GM12878 (cell line): ENCODE data around the gene TTLL10. TPM values are rescaled to one million over a fixed set of nuclear protein-coding genes. Genes with fewer than 3 reads are reported as not detected.

Experiments used
- ATAC-seq: fragments of 200-7000 bp; cut with Tn5 transposase; 3 replicates; pipeline ENCODE4 v1.9.1; 2020; ENCODE audit warnings: mild to moderate bottlenecking, moderate library complexity
- BruUV-seq: library from RNA; stranded (reverse); fragments of 400-500 nt; replicated peaks from 2 replicates; lab custom pipeline; 2021; lab: Mats Ljungman, UMichigan
- CTCF ChIA-PET: fragments of 300-600 bp; sonication (Branson Sonifier 250); formaldehyde crosslinking; extraction: SDS; loops from one replicate; lab custom pipeline; 2021; ENCODE audit warnings: inconsistent platforms; lab: Yijun Ruan, JAX
- POLR2A ChIA-PET: fragments of 350-600 bp; formaldehyde crosslinking; extraction: SDS; loops from one replicate; lab custom pipeline; 2021; ENCODE audit warnings: inconsistent platforms; lab: Charles Lee
- RAD21 ChIA-PET: fragments of 300-600 bp; sonication (Branson Sonifier 250); formaldehyde crosslinking; loops from one replicate; lab custom pipeline; 2023; ENCODE audit warnings: antibody characterized with exemption; ENCODE audit not compliant: unreplicated experiment; lab: Charles Lee
- SMC1A ChIA-PET: fragments of 300-600 bp; sonication (Branson Sonifier 250); formaldehyde crosslinking; loops from one replicate; lab custom pipeline; 2023; ENCODE audit not compliant: unreplicated experiment, uncharacterized antibody; lab: Charles Lee
- DNase-seq: peaks from one replicate; pipeline ENCODE4 v3.0.0-alpha.2; 2011; ENCODE audit warnings: low read depth, low spot score
- FAIRE-seq: peaks from 3 replicates; lab custom pipeline; 2011; peaks lifted over from hg19 to GRCh38; lab: Jason Lieb, UNC
- H2AFZ ChIP-seq: 2 replicates; pipeline ENCODE4 v1.6.0; 2011; ENCODE audit warnings: low read depth, low read length, control low read depth; ENCODE audit not compliant: control insufficient read depth
- H3K27ac ChIP-seq: 2 replicates; pipeline ENCODE4 v1.5.1; 2011; ENCODE audit warnings: control low read depth; ENCODE audit not compliant: control insufficient read depth, insufficient read depth
- H3K27me3 ChIP-seq, 2 experiments: replicated peaks in 1 of 2; 2 replicates each; pipeline versions ENCODE4 v1.6.0 to v1.6.1; 2011; ENCODE audit warnings: low read length in 1 of 2; ENCODE audit not compliant: control insufficient read depth in 2 of 2, insufficient read depth in 2 of 2
- H3K36me3 ChIP-seq, 2 experiments: 2 replicates each; pipeline ENCODE4 v1.5.1; 2011; ENCODE audit warnings: low read length in 1 of 2; ENCODE audit not compliant: control insufficient read depth in 2 of 2, insufficient read depth in 2 of 2
- H3K4me1 ChIP-seq: 2 replicates; pipeline ENCODE4 v1.6.1; 2011; ENCODE audit warnings: mild to moderate bottlenecking, low read length, moderate library complexity, mixed read lengths; ENCODE audit not compliant: control insufficient read depth, insufficient read depth
- H3K4me2 ChIP-seq: 2 replicates; pipeline ENCODE4 v1.6.0; 2011; ENCODE audit warnings: control low read depth; ENCODE audit not compliant: control insufficient read depth, insufficient read depth
- H3K4me3 ChIP-seq: fragments of 200-600 bp; sonication (generic); 2 replicates; pipeline ENCODE4 v1.5.1; 2016
- H3K79me2 ChIP-seq: 2 replicates; pipeline ENCODE4 v1.6.0; 2011; ENCODE audit warnings: low read length; ENCODE audit not compliant: control insufficient read depth, insufficient read depth
- H3K9ac ChIP-seq: 2 replicates; pipeline ENCODE4 v1.8.0; 2011; ENCODE audit warnings: low read length, control low read depth, mixed read lengths; ENCODE audit not compliant: control insufficient read depth, insufficient read depth
- H3K9me3 ChIP-seq: replicated peaks from 3 replicates; pipeline ENCODE4 v1.5.1; 2011; ENCODE audit warnings: mild to moderate bottlenecking, low read length; ENCODE audit not compliant: control insufficient read depth, insufficient read depth
- H4K20me1 ChIP-seq: 2 replicates; pipeline ENCODE4 v1.6.0; 2011; ENCODE audit not compliant: control insufficient read depth, insufficient read depth
- DPF2 ChIP-seq: fragments of 450-650 bp; IDR thresholded peaks from 2 replicates; pipeline ENCODE4 v1.6.1; 2017; ENCODE audit warnings: mild to moderate bottlenecking
- EED ChIP-seq: sonication (generic); IDR thresholded peaks from 2 replicates; pipeline ENCODE4 v1.6.1; 2016; ENCODE audit warnings: antibody characterized with exemption, low read depth
- IKZF1 ChIP-seq: fragments of 450-650 bp; conservative IDR thresholded peaks from 2 replicates; pipeline ENCODE4 v1.6.1; 2017; ENCODE audit warnings: antibody characterized with exemption, mild to moderate bottlenecking
- KLF5 ChIP-seq: fragments of 450-650 bp; IDR thresholded peaks from 2 replicates; pipeline ENCODE4 v1.6.1; 2014; ENCODE audit warnings: mild to moderate bottlenecking; ENCODE audit not compliant: partially characterized antibody
- MTA2 ChIP-seq: fragments of 450-650 bp; IDR thresholded peaks from 2 replicates; pipeline ENCODE4 v1.6.1; 2016; ENCODE audit warnings: low read depth, mild to moderate bottlenecking, moderate library complexity
- NFXL1 ChIP-seq: fragments of 450-650 bp; IDR thresholded peaks from 2 replicates; pipeline ENCODE4 v1.6.1; 2017; ENCODE audit warnings: antibody characterized with exemption, mild to moderate bottlenecking, borderline replicate concordance
- POLR2AphosphoS2 ChIP-seq: IDR thresholded peaks from 2 replicates; pipeline ENCODE4 v1.6.1; 2011; ENCODE audit warnings: low read depth, mild to moderate bottlenecking, low read length, improper control_type of control experiment, moderate library complexity
- PRDM15 ChIP-seq: fragments of 450-650 bp; formaldehyde crosslinking; IDR thresholded peaks from 2 replicates; pipeline ENCODE4 v1.4.0; 2020; ENCODE audit warnings: mild to moderate bottlenecking, moderate library complexity
- RAD51 ChIP-seq: fragments of 450-650 bp; IDR thresholded peaks from 2 replicates; pipeline ENCODE4 v1.6.1; 2016; ENCODE audit warnings: moderate library complexity, mild to moderate bottlenecking, inconsistent platforms
- RB1 ChIP-seq: fragments of 450-650 bp; formaldehyde crosslinking; IDR thresholded peaks from 2 replicates; pipeline ENCODE4 v1.6.1; 2017; ENCODE audit warnings: mild to moderate bottlenecking, borderline replicate concordance
- RELB ChIP-seq: fragments of 450-650 bp; IDR thresholded peaks from 2 replicates; pipeline ENCODE4 v1.6.1; 2017; ENCODE audit warnings: low read depth, mild to moderate bottlenecking, moderate library complexity
- SIN3A ChIP-seq: IDR thresholded peaks from 2 replicates; pipeline ENCODE4 v1.6.1; 2012; ENCODE audit warnings: low read depth, low read length, improper control_type of control experiment
- SMARCA5 ChIP-seq: fragments of 450-650 bp; IDR thresholded peaks from 2 replicates; pipeline ENCODE4 v1.6.1; 2017; ENCODE audit warnings: mild to moderate bottlenecking
- TAF1 ChIP-seq: IDR thresholded peaks from 2 replicates; pipeline ENCODE4 v1.6.1; 2011; ENCODE audit warnings: mild to moderate bottlenecking, low read depth, low read length, borderline replicate concordance
- TBL1XR1 ChIP-seq: IDR thresholded peaks from 2 replicates; pipeline ENCODE4 v1.6.1; 2012; ENCODE audit warnings: low read depth, low read length, improper control_type of control experiment
- WGBS: methylation state at CpG from one replicate; pipeline ENCODE4 v1.1.6; 2016; ENCODE audit warnings: low lambda C conversion rate; ENCODE audit not compliant: insufficient replicate concordance, insufficient coverage; ENCODE audit errors: missing lambda C conversion rate; 5-methylcytosine and 5-hydroxymethylcytosine counted together
- in situ Hi-C: fragments of 300-500 bp; cut with MboI; formaldehyde crosslinking; loops from 9 replicates; pipeline ENCODE4 v1.14.3; 2018; ENCODE audit warnings: mixed read lengths
- intact Hi-C: fragments of 100-400 bp; cut with micrococcal nuclease; formaldehyde crosslinking; loops from one replicate; pipeline ENCODE4 v1.14.2; 2022; ENCODE audit not compliant: unreplicated experiment
- polyA plus RNA-seq, 11 experiments: library from polyadenylated mRNA; depleted of rRNA in 4 of 11; unstranded in 6 of 11; stranded (reverse) in 5 of 11; fragments of >200 nt; fragmentation: Nextera tagmentation in 4 of 11; fragmentation: Illumina TruSeq in 1 of 11; extraction: Ambion mirVana in 4 of 11; extraction: Trizol in 1 of 11; gene quantifications; 1 replicate in 1 of 11; 2 replicates in 10 of 11; pipeline versions ENCODE4 v1.2.1 to v1.2.3, GENCODE V29; 2011 to 2016; ENCODE audit warnings: inconsistent platforms in 2 of 11, missing spikeins in 2 of 11, low read depth in 1 of 11
- total RNA-seq, 4 experiments: library from RNA; depleted of rRNA in 3 of 4; stranded (reverse); fragments of >200 nt in 3 of 4; fragmentation: Illumina TruSeq in 1 of 4; extraction: Trizol in 1 of 4; gene quantifications; 2 replicates each; pipeline versions ENCODE4 v1.2.1 to v1.2.3, GENCODE V29; 2013 to 2021

Gene TTLL10
- total and polyA plus RNA-seq, 10 of the 15 experiments (the other 5 are each of a cell fraction or from before 2014, with no cell fraction given): not detected

GRCh38 chr1:1157426-1157913 is 16.2 kb upstream of the TTLL10 start (continued):
- TF ChIP-seq NFXL1 (no peak), DPF2 (no peak), IKZF1 (no peak), RB1 (peak; percentile 47; the same call in 1 of the 2 replicates), TBL1XR1 (no peak), RELB (peak; percentile 40; the same call in 1 of the 2 replicates), SIN3A (0 out of 2 replicates have a peak, but pooled peaks have one; percentile 47), SMARCA5 (no peak; the same call in 1 of the 2 replicates), TAF1 (0 out of 2 replicates have a peak, but pooled peaks have one; percentile 49)

GRCh38 chr1:1157914-1158710 is 15.6 kb upstream of the TTLL10 start:
- H4K20me1 ChIP-seq: no peaks in the 10 kb centered on the region
- TF ChIP-seq RAD51: no peak
- TF ChIP-seq KLF5: no peak
- TF ChIP-seq MTA2: no peak
- TF ChIP-seq EED: peak; percentile 41; the same call in 1 of the 2 replicates
- peak; percentile 79 for TF ChIP-seq IKZF1
- TF ChIP-seq PRDM15: no peak
- TF ChIP-seq RELB: peak; percentile 2
- TF ChIP-seq POLR2AphosphoS2: peak; percentile 67; the same call in 1 of the 2 replicates

More at GRCh38 chr1:1157914-1158710, 15.6 kb upstream of the TTLL10 start:
- no peaks in the 10 kb centered on the region for H3K27me3 ChIP-seq
- ChIA-PET SMC1A (interaction anchor here (1.5 to 2.0 kb wide), 2 partner anchors 35 to 73 kb away, joined by 3 to 5 read pairs; no protein-coding TSS in a partner anchor), CTCF (interaction anchor here (1.0 to 1.5 kb wide), 5 partner anchors 11 to 92 kb away, joined by 3 to 4 read pairs (median 3); no protein-coding TSS in a partner anchor), RAD21 (interaction anchor here (1.1 to 2.5 kb wide), 3 partner anchors 13 to 73 kb away, joined by 3 to 8 read pairs (median 8); no protein-coding TSS in a partner anchor), POLR2A (interaction anchor here (0.6 to 1.9 kb wide), 2 partner anchors 11 to 13 kb away, joined by 4 to 5 read pairs; no protein-coding TSS in a partner anchor)
- BruUV-seq: no TSS peak
- FAIRE-seq (no peak), DNase-seq (no peak), ATAC-seq (peak; percentile 84)
- H3K9ac ChIP-seq: peak overlapping the region; percentile 95
- peak overlapping the region; percentile 93 for H3K4me3 ChIP-seq
- intact Hi-C loops (no loop called here), in situ Hi-C loops (no loop called here)
- peak overlapping the region; percentile 73 for H3K27ac ChIP-seq
- no peaks in the 10 kb centered on the region for H3K36me3 ChIP-seq
- no peaks in the 10 kb centered on the region for H3K79me2 ChIP-seq
- WGBS: 21% methylated on average over 33 of the region's 46 CpGs
- H3K9me3 ChIP-seq: no peaks in the 10 kb centered on the region; the same call in 2 of the 3 replicates
- peak overlapping the region; percentile 74 for H2AFZ ChIP-seq
- H3K4me1 ChIP-seq: peaks cover 7% of the 10 kb centered on the region
- H3K4me2 ChIP-seq: peak overlapping the region; percentile 100
